HepG2 (cell line): ENCODE data around the gene HMGN4. TPM values are rescaled to one million over a fixed set of nuclear protein-coding genes. Genes with fewer than 3 reads are reported as not detected.

Experiments
- FOXK2 ChIP-seq: fragments of 450-650 bp; IDR thresholded peaks from 2 replicates; pipeline ENCODE4 v1.6.1; 2016
- KLF16 ChIP-seq, 2 experiments: sonication (generic) in 1 of 2; formaldehyde crosslinking in 1 of 2; IDR thresholded peaks; 2 replicates each; pipeline versions ENCODE4 v1.6.1 to v1.8.0; 2016 to 2023; ENCODE audit warnings: missing genetic modification reagents in 2 of 2, missing compliant biosample characterization in 1 of 2
- MLLT10 ChIP-seq: sonication (generic); formaldehyde crosslinking; IDR thresholded peaks from 2 replicates; pipeline ENCODE4 v1.4.0; 2020; ENCODE audit warnings: missing genetic modification reagents
- NBN ChIP-seq: fragments of 450-650 bp; conservative IDR thresholded peaks from 2 replicates; pipeline ENCODE4 v1.6.1; 2017
- NR0B2 ChIP-seq: sonication (generic); formaldehyde crosslinking; IDR thresholded peaks from 2 replicates; pipeline ENCODE4 v1.4.0; 2020; ENCODE audit warnings: mild to moderate bottlenecking, missing genetic modification reagents
- POLR2A ChIP-seq, 2 experiments: IDR thresholded peaks; 2 replicates each; pipeline ENCODE4 v1.6.1; 2011; ENCODE audit warnings: low read depth in 2 of 2, low read length in 2 of 2, mild to moderate bottlenecking in 1 of 2, moderate library complexity in 1 of 2; ENCODE audit not compliant: insufficient read depth in 1 of 2
- RAD51 ChIP-seq: fragments of 450-650 bp; IDR thresholded peaks from 2 replicates; pipeline ENCODE4 v1.6.1; 2016; ENCODE audit warnings: borderline replicate concordance
- SKI ChIP-seq: fragments of 450-650 bp; IDR thresholded peaks from one replicate; pipeline ENCODE4 v1.6.1; 2018; ENCODE audit warnings: mild to moderate bottlenecking; ENCODE audit not compliant: partially characterized antibody
- SRSF9 ChIP-seq: fragments of 200-400 bp; formaldehyde crosslinking; IDR thresholded peaks from 2 replicates; pipeline ENCODE4 v1.6.1; 2018; ENCODE audit warnings: borderline replicate concordance, mild to moderate bottlenecking, low read depth, low read length; ENCODE audit not compliant: insufficient read depth, poor library complexity, severe bottlenecking
- TBX2 ChIP-seq: sonication (generic); formaldehyde crosslinking; IDR thresholded peaks from 2 replicates; pipeline ENCODE4 v1.5.0; 2020; ENCODE audit warnings: missing genetic modification reagents, mild to moderate bottlenecking, borderline replicate concordance
- TFDP1 ChIP-seq: IDR thresholded peaks from 2 replicates; pipeline ENCODE4 v1.6.1; 2016; ENCODE audit warnings: missing compliant biosample characterization, missing genetic modification reagents, borderline replicate concordance
- U2AF2 ChIP-seq: fragments of 200-400 bp; formaldehyde crosslinking; IDR thresholded peaks from 2 replicates; pipeline ENCODE4 v1.6.1; 2017; ENCODE audit warnings: low read depth, mild to moderate bottlenecking, low read length
- ZBTB1 ChIP-seq: sonication (generic); formaldehyde crosslinking; IDR thresholded peaks from 2 replicates; pipeline ENCODE4 v1.4.0; 2020; ENCODE audit warnings: missing genetic modification reagents, borderline replicate concordance
- ZBTB39 ChIP-seq: sonication (generic); formaldehyde crosslinking; IDR thresholded peaks from 2 replicates; pipeline ENCODE4 v1.5.0; 2020; ENCODE audit warnings: missing genetic modification reagents
- ZNF354B ChIP-seq: sonication (generic); formaldehyde crosslinking; IDR thresholded peaks from 2 replicates; pipeline ENCODE4 v1.8.0; 2022; ENCODE audit warnings: mild to moderate bottlenecking, missing genetic modification reagents
- ZNF432 ChIP-seq: sonication (generic); formaldehyde crosslinking; IDR thresholded peaks from 2 replicates; pipeline ENCODE4 v1.5.0; 2020; ENCODE audit warnings: missing genetic modification reagents, mild to moderate bottlenecking, borderline replicate concordance
- ZNF441 ChIP-seq: sonication (generic); formaldehyde crosslinking; IDR thresholded peaks from 2 replicates; pipeline ENCODE4 v1.7.0; 2021; ENCODE audit warnings: missing genetic modification reagents, borderline replicate concordance
- ZNF740 ChIP-seq: sonication (generic); formaldehyde crosslinking; IDR thresholded peaks from 2 replicates; pipeline ENCODE4 v1.4.0; 2020; ENCODE audit warnings: missing genetic modification reagents
- ZNF891 ChIP-seq: sonication (generic); formaldehyde crosslinking; IDR thresholded peaks from 2 replicates; pipeline ENCODE4 v1.5.0; 2020; ENCODE audit warnings: mild to moderate bottlenecking, missing genetic modification reagents
- polyA plus RNA-seq, 8 experiments: library from polyadenylated mRNA; depleted of rRNA in 3 of 8; stranded (reverse) in 7 of 8; unstranded in 1 of 8; fragments of >200 nt; fragmentation: Illumina TruSeq in 4 of 8; extraction: Trizol in 4 of 8; gene quantifications; 2 replicates each; pipeline versions ENCODE4 v1.2.1 to v1.2.3, GENCODE V29; 2011 to 2016; ENCODE audit warnings: low read depth in 4 of 8, missing spikeins in 1 of 8, mixed read lengths in 1 of 8; ENCODE audit not compliant: insufficient read depth in 1 of 8
- total RNA-seq, 5 experiments: library from RNA; depleted of rRNA; stranded (reverse); fragments of >200 nt; fragmentation: Illumina TruSeq; extraction: Trizol; gene quantifications; 2 replicates each; pipeline ENCODE4 v1.2.3, GENCODE V29; 2016; ENCODE audit warnings: low read depth in 1 of 5
- TF ChIP-seq, protein P1 (sequence below): sonication (generic); formaldehyde crosslinking; IDR thresholded peaks from 2 replicates; pipeline ENCODE4 v1.5.0; 2020; ENCODE audit warnings: missing genetic modification reagents

HMGN4 gene
- total and polyA plus RNA-seq, 2 of the 13 experiments (the other 11 are each of a cell fraction or from before 2014, with no cell fraction given), result 39.9 to 52.1 TPM

DNA sequence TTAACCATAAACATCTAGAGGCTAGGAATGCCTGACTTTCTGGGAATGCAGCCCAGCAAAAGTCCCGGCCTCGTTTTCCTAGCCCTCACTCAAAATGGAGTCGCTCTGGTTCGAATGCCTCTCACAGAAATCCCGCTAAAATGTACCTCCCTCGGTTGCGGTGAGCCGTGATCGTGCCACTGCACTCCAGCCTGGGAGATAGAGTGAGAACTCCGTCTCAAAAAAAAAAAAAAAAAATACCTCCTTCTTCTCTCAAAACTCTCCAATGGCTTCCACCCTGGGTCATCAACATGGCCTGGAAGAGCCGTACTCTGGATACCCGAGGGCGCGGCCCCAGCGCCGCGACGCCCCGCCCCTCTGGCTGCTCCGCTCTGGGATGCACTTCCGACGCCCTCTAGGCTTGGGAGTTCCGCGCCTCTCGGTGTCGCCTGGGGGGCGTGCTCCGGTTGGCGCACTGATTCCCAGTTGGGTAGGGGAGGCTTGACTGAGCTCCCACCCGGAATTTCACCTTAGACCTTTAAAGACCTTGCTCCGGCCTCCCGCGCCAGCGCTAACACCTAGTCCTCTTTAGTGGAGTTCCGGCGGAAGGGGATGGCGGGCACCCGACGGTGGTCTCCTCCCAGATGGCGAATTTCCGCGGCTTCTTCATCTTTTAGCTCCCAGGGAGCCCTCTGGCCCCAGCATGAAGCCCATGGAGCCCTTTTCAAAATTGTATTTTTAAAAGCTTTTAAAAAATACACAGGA, 12.3 kb downstream of the HMGN4 start (continued):
- TF ChIP-seq RAD51 (no peak), ZNF740 (no peak), ZNF891 (CRISPR knock-in tag) (peak; percentile 84), TBX2 (CRISPR knock-in tag) (peak; percentile 88), U2AF2 (no peak), KLF16 (CRISPR knock-in tag; IDR thresholded peaks at IDR 0.05) (peak in 1 of 2 experiments; percentile 86; a peak in 2 of 4 replicates), POLR2A (IDR thresholded peaks at IDR 0.05; ENCODE audit: insufficient read depth in 1 of 2, low read depth in 2 of 2, low read length in 2 of 2) (peak in 1 of 2 experiments; percentile 58; a peak in 1 of 4 replicates), FOXK2 (no peak), ZNF432 (CRISPR knock-in tag) (no peak), SRSF9 (no peak), ZBTB1 (CRISPR knock-in tag) (no peak), NBN (no peak), NR0B2 (CRISPR knock-in tag) (no peak), ZNF441 (CRISPR knock-in tag) (peak; percentile 72; the same call in 1 of the 2 replicates), ZBTB39 (CRISPR knock-in tag) (no peak), ZNF354B (CRISPR knock-in tag) (no peak), SKI (no peak), TFDP1 (CRISPR knock-in tag) (peak; percentile 49; the same call in 1 of the 2 replicates), MLLT10 (CRISPR knock-in tag) (no peak)
- TF ChIP-seq, protein P1, sequence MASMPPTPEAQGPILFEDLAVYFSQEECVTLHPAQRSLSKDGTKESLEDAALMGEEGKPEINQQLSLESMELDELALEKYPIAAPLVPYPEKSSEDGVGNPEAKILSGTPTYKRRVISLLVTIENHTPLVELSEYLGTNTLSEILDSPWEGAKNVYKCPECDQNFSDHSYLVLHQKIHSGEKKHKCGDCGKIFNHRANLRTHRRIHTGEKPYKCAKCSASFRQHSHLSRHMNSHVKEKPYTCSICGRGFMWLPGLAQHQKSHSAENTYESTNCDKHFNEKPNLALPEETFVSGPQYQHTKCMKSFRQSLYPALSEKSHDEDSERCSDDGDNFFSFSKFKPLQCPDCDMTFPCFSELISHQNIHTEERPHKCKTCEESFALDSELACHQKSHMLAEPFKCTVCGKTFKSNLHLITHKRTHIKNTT, result no peak
